HL-60 (cell line): ENCODE measurements around the gene LY6G5C.
A peak's percentile ranks its signal among the peaks of the same experiment; 100 is the strongest.

ENCODE experiments used
- DNase-seq, 2 experiments: peaks; one replicate each; pipeline ENCODE4 v3.0.0-alpha.2; 2010 to 2020; ENCODE audit warnings: low read depth in 1 of 2, low spot score in 1 of 2
- H3K27ac ChIP-seq: fragments of 250-450 bp; sonication (Bioruptor Pico); replicated peaks from 2 replicates; pipeline ENCODE4 v1.5.1; 2020; ENCODE audit warnings: mild to moderate bottlenecking, moderate library complexity
- H3K27me3 ChIP-seq: fragments of 250-450 bp; sonication (Bioruptor Pico); 2 replicates; pipeline ENCODE4 v1.5.1; 2021; ENCODE audit warnings: mild to moderate bottlenecking, moderate library complexity; ENCODE audit not compliant: insufficient read depth, poor library complexity, severe bottlenecking
- H3K4me3 ChIP-seq: replicated peaks from 2 replicates; pipeline ENCODE4 v1.5.1; 2011; ENCODE audit warnings: mild to moderate bottlenecking, control low read depth, low read length; ENCODE audit not compliant: insufficient read depth
- GABPA ChIP-seq: IDR thresholded peaks from 2 replicates; pipeline ENCODE4 v1.6.1; 2012; ENCODE audit warnings: low read depth
- POLR2AphosphoS5 ChIP-seq: IDR thresholded peaks from 2 replicates; pipeline ENCODE4 v1.6.1; 2012; ENCODE audit warnings: low read depth
- SPI1 ChIP-seq: IDR thresholded peaks from 2 replicates; pipeline ENCODE4 v1.6.1; 2012; ENCODE audit warnings: low read depth, mild to moderate bottlenecking, borderline replicate concordance
- TF ChIP-seq, protein P1 (sequence below): IDR thresholded peaks from one replicate; pipeline ENCODE4 v1.5.1; 2011; ENCODE audit warnings: low read length, control low read depth, inconsistent platforms; ENCODE audit not compliant: insufficient read depth
- TF ChIP-seq, protein P2 (sequence below): IDR thresholded peaks from 2 replicates; pipeline ENCODE4 v1.6.1; 2012; ENCODE audit warnings: low read depth; ENCODE audit not compliant: insufficient replicate concordance

Gene LY6G5C

DNA sequence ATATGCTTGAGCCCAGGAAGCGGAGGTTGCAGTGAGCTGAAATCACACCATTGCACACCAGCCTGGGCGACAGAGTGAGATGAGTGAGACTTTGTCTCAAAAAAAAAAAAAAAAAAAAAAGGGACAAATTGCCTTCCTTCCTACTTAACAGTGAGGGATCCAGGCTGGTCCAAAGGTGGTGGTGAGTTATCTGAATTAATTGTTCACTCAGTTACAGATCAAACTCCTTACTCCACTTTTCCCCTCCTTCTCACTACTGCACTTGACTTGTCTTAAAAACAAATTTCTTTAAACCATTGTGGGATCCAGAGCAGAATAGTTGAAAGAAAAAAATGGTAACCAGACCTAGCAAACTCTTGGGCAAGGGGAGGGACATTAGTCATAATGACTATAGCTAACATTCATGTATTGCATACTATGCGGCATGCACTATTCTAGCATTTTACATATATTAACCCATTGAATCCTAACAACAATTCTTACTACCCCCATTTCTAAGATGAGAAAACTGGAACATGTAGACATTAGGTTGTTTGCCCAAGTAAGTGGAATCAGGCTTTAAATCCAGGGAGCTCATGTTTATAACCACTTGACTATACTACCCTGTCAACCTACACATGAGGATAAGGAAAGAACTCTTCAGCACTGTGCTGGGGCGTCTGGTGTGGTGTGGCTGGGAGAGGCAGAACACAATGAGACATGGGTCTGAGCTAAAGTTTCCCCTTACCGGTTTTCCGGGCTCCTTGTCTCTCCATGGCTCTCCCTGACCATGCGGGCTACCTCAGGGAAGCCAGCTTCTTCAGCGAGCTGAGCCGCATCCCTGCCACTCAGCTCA lies 17.5 kb downstream of the LY6G5C start:
- no peak for DNase-seq
- peak overlapping the region; percentile 85 for H3K4me3 ChIP-seq
- TF ChIP-seq GABPA (no peak), POLR2AphosphoS5 (no peak), SPI1 (no peak)
- TF ChIP-seq, protein P1, sequence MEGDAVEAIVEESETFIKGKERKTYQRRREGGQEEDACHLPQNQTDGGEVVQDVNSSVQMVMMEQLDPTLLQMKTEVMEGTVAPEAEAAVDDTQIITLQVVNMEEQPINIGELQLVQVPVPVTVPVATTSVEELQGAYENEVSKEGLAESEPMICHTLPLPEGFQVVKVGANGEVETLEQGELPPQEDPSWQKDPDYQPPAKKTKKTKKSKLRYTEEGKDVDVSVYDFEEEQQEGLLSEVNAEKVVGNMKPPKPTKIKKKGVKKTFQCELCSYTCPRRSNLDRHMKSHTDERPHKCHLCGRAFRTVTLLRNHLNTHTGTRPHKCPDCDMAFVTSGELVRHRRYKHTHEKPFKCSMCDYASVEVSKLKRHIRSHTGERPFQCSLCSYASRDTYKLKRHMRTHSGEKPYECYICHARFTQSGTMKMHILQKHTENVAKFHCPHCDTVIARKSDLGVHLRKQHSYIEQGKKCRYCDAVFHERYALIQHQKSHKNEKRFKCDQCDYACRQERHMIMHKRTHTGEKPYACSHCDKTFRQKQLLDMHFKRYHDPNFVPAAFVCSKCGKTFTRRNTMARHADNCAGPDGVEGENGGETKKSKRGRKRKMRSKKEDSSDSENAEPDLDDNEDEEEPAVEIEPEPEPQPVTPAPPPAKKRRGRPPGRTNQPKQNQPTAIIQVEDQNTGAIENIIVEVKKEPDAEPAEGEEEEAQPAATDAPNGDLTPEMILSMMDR, result no peak
- TF ChIP-seq, protein P2, sequence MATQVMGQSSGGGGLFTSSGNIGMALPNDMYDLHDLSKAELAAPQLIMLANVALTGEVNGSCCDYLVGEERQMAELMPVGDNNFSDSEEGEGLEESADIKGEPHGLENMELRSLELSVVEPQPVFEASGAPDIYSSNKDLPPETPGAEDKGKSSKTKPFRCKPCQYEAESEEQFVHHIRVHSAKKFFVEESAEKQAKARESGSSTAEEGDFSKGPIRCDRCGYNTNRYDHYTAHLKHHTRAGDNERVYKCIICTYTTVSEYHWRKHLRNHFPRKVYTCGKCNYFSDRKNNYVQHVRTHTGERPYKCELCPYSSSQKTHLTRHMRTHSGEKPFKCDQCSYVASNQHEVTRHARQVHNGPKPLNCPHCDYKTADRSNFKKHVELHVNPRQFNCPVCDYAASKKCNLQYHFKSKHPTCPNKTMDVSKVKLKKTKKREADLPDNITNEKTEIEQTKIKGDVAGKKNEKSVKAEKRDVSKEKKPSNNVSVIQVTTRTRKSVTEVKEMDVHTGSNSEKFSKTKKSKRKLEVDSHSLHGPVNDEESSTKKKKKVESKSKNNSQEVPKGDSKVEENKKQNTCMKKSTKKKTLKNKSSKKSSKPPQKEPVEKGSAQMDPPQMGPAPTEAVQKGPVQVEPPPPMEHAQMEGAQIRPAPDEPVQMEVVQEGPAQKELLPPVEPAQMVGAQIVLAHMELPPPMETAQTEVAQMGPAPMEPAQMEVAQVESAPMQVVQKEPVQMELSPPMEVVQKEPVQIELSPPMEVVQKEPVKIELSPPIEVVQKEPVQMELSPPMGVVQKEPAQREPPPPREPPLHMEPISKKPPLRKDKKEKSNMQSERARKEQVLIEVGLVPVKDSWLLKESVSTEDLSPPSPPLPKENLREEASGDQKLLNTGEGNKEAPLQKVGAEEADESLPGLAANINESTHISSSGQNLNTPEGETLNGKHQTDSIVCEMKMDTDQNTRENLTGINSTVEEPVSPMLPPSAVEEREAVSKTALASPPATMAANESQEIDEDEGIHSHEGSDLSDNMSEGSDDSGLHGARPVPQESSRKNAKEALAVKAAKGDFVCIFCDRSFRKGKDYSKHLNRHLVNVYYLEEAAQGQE, result no peak
- H3K27me3 ChIP-seq, result no peaks in the 10 kb centered on the region
- H3K27ac ChIP-seq, result no peak overlapping the region; the same call in 1 of the 2 replicates

DNA sequence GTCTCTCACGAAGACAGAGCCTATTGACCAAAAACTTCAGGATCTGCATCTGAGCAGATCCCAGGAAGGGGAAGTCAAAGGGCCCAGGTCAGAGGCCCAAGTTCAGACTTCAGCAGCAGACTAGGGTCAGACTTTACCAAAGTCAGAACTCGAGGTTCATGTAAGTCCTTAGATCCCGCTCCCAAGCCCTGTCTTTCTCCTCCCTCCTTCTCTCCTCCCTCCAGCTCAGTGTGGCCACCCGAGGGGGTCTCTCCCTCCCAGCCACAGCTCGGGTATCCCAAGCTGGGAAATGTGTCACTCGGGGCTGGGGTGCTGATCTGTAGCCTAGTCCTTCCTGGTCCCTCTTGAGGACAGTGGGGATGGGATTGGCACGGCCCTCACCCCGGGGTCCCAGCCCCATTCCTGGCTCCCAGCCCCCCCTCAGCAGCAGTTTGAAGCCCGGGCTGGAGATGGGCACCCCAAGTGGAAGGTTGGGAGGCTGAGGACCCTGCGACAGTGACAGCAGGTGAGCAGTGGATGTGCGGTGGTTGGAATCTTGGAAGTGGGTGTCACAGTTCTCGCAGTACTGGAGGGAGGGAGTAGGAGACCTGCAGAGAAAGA lies 18.6 kb downstream of the LY6G5C start:
- Histone ChIP-seq H3K27ac (no peak overlapping the region), H3K27me3 (no peaks in the 10 kb centered on the region), H3K4me3 (no peak overlapping the region)
- no peak for TF ChIP-seq SPI1
- DNase-seq, result no peak

GRCh38 chr6:31661262-31662123 lies 19.4 kb downstream of the LY6G5C start:
- no peaks in the 10 kb centered on the region for H3K27me3 ChIP-seq
- TF ChIP-seq GABPA (no peak), POLR2AphosphoS5 (no peak), SPI1 (no peak)
- TF ChIP-seq, protein P2, result no peak
- TF ChIP-seq, protein P1, result no peak
- no peak for DNase-seq
- H3K4me3 ChIP-seq, result no peak overlapping the region
- peak overlapping the region; percentile 66 for H3K27ac ChIP-seq
